GM13977 (cell line): ENCODE data around the gene RPS16.

Experiments
- DNase-seq: peaks from one replicate; pipeline ENCODE4 v3.0.0; 2012; ENCODE audit warnings: low spot score
- CTCF ChIP-seq: IDR thresholded peaks from 2 replicates; pipeline ENCODE4 v1.5.1; 2012; ENCODE audit warnings: mild to moderate bottlenecking, control low read depth; ENCODE audit not compliant: insufficient read depth; ENCODE audit errors: extremely low read depth, missing control alignments
- in situ Hi-C: fragments of 300-500 bp; cut with MboI; formaldehyde crosslinking; loops from one replicate; pipeline ENCODE4 v1.12.0; 2022; ENCODE audit warnings: low sequenced_read_pairs, low pct_unique_long_range_greater_than_20kb, mixed read lengths, inconsistent platforms; ENCODE audit not compliant: unreplicated experiment

Gene RPS16

GRCh38 chr19:39426170-39426569 lies 9.6 kb downstream of the RPS16 start:
- DNase-seq = no peak
- TF ChIP-seq CTCF = no peak
- in situ Hi-C loops = no loop called here

DNA sequence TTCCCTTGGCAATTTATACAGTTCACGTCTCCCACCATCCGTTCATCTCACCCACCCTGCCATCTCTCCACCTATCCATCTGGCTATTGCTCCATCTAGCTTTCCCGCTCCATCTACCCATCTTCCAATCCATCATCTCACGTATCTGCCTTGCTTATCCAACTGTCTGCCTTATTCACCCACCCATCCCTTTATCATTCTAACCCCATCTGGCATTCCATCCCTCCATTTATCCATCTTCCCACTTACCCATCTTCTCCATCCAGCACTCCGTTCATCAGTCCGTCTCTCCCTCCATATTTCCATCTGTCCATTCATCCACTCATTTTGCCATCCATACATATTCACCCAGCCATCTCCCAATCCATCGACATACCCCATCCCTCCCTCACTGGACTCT lies 10.0 kb downstream of the RPS16 start:
- DNase-seq = no peak
- no peak for TF ChIP-seq CTCF
- in situ Hi-C loops = no loop called here

DNA sequence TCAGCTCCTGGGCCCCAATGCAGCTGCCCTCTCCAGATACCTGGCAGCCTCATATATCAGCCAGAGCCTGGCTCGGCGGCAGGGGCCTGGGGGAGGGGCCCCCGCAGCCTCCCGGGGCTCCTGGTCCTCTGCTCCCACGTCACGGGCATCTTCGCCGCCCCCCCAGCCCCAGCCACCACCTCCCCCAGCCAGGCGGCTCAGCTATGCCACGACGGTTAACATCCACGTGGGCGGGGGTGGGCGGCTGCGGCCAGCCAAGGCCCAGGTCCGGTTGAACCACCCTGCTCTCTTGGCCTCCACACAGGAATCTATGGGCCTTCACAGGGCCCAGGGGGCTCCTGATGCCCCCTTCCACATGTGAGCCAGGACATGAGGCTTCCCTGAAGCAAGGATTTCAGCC lies 10.8 kb downstream of the RPS16 start:
- no peak for DNase-seq
- in situ Hi-C loops = no loop called here
- TF ChIP-seq CTCF = no peak

GRCh38 chr19:39423258-39424086 lies 12.3 kb downstream of the RPS16 start:
- TF ChIP-seq CTCF = no peak
- no peak for DNase-seq
- in situ Hi-C loops = no loop called here

- DNase-seq = no peak
- TF ChIP-seq CTCF = no peak
- in situ Hi-C loops = no loop called here
Observed at GRCh38 chr19:39422020-39422419, 13.7 kb downstream of the RPS16 start.

- in situ Hi-C loops = no loop called here
- no peak for DNase-seq
- TF ChIP-seq CTCF = no peak
Observed at GRCh38 chr19:39420769-39421168, 15.0 kb downstream of the RPS16 start.
